GM18499 (cell line): ENCODE measurements around the gene DGKG.

Experiments used
- ATAC-seq: cut with Tn5 transposase; IDR thresholded peaks from one replicate; pipeline ENCODE4 v1.9.1; 2021; ENCODE audit warnings: moderate number of reproducible peaks; ENCODE audit not compliant: insufficient read depth, unreplicated experiment

DGKG gene

DNA sequence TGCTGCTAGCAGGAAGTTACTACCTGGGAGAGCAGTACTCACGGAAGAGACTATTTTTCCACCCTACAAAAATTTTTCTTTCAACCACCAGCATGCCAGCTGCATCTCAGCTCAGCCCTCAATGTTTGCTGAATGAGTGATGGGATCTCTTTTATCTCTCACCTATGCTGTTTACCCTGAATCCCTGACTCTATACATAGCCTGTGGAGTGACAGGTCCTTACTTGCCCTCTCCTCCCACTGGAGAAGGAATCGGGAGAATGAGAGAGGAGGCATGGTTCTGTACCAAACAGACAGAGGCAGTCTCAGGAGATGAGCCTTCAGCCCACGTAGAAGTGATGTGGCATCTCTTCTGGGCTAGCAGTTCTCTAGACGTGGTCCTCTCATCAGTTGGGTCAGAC lies 6.7 kb upstream of the DGKG start:
- ATAC-seq: no peak

DNA sequence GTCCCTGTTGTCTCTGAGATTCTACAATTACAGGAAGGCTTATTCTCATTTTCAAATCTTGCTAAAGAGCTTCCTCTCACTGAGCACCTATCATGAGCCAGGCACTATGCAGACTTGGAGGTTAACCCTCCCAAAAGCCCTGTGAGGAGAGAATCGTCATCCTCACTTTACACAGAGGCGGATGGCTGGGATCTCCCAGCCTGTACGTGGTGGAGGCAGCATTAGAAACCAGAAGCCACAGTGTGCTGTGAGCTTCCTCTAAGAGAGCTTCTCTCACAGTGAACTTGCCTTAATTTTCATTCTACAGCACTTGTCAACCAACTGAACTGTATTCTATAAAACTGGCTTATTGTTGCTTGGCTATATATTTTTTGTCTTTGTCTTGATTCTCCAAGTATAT lies 6.1 kb upstream of the DGKG start:
- no peak for ATAC-seq

DNA sequence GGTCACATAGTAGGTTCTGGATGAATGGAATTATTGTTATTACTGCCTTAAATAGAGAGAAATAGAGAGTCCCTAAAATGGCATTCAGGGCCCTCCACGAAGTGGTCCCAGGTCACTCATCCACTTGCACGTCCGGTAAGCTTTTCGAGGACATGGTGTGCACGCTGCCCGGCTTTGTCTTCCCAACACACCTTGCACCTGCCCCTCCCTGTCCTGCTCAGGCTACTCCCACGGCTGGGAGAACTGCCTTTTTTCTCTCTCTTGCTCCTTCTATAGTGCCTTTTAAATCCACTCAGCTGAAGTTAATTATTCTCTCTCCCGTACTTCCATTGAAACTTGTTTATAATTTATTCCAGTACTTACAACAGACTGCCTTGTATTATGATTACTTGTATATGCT lies 5.6 kb upstream of the DGKG start:
- ATAC-seq: no peak

DNA sequence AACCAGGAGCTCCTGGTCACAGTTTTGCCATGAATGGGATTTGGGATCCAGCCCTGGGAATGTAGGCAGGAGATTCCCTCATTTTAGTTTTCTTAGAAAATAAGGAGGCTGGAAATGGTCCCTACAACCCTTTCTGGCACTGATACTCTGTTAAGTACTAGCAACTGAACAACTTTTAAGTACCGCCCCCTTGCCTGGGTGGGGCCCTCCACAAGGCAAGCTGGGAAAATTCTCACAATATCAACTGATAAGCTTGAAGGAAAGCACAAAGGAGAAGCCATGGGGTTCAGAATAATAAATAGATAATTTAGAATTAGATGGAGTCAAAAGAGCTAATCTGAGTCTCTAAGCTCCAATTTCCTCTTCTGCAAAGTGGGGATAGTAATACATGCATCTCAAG lies 4.2 kb upstream of the DGKG start:
- ATAC-seq: no peak

DNA sequence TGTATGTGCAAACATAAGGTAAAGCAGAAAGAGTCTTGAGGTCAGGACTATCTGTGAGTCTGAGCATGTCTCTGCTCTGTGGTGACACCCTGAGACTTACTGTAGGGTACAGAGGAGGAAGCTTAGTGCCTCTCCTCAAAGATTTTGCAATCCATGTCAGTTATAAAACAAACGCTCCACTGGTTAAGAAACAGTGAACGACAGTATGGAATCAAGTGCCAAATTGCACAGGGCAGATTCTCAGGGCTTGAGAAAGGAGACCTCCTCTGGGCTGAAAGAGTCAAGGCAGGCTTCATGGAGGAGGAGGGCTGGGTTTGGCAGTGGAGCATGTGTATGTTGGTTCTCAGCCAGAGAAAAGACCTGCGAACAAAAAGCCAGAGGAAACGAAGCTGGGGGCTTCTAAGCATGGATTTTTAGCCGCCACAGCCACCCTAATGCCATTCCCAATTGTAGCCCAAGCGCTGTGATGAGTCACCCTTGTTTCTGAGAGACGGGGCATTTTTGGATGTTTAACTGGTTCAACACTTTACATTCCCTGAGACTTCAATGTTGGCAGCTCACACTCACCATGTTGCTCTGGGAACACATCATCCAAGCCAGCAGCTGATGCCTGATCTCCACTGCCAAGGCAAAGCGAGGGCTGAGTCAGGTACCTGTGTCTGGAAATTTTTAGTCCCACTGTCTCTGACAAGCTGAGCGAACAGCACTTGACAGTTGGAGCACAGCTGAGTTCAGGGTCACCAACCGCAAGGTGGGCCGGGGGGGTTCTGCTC lies 3.4 kb upstream of the DGKG start:
- ATAC-seq: no peak

DNA sequence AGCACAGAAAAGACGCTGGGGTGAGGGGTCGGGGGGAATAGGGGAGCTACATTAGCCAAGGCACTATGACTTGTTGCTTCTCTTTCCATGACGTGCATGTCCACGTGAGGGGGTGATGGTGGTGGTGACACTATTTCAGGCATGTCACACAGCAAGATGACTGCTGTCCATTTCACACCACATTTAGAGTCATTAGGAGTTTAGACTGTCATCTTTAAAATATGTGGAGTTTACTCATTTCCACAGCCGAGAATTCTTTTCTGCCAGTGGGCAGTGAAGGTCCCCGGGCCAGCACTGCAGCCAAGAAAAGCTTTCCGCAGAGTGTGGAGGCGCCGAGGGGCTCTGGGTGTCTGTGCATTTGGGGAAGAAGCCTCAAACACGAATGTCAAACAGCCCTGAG lies 954 bp upstream of the DGKG start:
- ATAC-seq: no peak

DNA sequence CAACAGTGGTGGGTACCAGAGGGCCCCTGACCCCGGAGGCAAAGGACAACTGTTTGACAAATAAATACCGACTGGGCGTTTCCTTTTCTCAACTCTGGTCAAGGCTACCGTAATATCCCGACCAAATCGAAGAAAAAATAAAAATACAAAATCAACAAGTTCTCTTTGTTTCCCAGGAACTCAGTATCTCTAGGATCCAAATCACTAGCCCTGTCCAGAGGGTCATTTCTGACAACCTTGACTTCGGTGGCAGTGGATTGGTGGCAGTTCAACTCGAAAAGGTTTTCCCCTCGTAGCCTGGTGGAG lies 456 bp upstream of the DGKG start:
- no peak for ATAC-seq

DNA sequence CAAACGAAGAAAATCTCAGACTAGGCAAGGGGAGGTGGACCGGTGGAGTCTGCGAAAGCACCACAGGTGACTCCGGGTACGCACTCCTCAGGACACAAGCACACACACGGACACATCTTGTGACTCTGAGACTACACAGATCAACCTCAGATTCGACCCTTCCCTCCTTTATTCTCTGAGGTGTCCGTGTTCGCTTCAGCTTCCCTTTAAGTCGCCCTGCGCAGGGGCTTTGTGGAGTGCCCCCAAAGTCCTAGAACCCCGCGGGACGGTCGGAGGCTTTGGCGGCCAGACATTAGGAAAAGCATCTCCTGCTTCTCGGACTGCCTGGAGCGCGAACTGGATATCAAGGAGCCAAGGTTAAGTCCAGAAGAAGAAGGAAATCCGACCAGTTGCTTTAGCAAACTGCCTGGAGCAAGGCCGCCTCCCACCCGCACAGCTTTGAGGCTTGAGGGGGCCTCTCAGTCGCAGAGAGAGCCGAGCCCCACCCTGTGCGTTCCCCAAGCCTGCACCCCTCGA lies 730 bp downstream of the DGKG start:
- no peak for ATAC-seq

DNA sequence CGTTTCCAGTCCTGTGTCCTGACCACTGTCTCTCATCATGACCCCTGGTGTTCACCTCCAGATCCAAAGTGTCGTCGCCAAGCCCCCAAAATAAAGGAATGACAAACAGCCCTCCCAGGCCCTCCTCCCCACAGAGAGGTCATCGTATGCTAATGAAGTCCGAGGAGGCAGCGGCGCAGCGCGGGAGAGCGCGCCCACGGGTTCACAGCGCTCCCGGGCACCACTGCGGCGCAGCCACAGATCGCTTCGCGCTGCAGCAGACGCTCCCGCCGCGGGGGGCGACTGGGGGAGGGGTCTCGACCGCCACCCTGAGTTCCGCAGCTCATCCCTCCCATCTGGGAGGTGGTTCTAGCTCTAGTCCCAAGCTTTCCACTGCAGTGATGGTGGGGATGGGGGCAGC lies 1.3 kb downstream of the DGKG start:
- ATAC-seq: no peak

DNA sequence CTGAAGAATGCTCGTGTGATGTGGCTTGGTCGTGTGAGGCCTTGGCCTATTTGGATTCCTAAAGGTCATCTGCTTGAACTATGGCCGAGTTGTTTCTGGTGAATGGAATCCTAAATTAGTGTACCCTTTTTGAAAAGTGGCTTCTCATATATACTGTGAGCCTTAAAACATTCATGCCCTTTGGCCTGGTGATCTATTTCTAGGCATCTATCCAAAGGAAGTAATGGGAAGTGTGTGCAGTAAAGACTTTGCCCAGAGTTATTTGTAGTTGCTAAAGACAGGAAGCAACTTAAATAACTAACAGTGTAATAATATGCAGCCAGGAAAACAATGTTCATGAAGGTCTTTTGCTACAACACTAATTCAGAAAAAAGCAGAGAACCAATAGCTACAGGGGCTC lies 3.0 kb downstream of the DGKG start:
- no peak for ATAC-seq

DNA sequence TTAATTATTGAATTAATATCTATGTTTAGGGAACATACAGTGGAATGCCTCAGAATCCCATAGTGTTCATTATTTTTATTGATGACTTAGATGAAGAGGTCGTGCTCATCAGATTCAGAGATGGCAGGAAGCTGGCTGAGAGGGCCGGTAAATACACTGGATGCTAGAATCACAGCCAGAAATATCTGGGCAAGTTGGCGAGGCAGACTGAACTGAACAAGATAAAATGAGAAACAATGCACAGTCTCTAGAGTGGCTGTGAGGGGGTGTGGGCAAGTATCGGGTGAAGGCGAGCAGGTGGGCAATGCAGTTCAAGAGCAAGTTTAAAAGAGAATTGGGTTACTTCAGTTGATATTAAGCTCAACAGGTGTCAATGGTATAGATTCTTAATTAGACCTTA lies 5.9 kb downstream of the DGKG start:
- ATAC-seq: no peak

DNA sequence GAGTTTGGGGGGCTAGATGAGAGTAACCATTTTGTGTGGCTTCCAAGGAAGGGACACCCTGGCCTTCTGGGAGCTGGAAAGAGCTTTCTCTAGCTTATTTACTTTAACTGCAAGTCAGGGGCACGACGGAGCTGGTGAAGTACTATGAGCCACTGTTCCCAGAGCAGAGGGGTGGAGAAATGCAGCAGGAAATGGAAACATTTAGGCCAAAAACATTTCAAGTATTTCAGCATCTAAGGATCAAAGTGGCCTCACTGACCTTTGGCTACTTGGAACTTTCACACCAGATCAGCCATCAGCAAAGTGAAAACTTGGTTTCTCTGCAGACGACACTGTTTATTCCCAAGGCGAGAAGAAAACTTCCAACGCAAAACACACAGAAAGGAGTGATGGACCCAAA lies 7.9 kb downstream of the DGKG start:
- no peak for ATAC-seq

DNA sequence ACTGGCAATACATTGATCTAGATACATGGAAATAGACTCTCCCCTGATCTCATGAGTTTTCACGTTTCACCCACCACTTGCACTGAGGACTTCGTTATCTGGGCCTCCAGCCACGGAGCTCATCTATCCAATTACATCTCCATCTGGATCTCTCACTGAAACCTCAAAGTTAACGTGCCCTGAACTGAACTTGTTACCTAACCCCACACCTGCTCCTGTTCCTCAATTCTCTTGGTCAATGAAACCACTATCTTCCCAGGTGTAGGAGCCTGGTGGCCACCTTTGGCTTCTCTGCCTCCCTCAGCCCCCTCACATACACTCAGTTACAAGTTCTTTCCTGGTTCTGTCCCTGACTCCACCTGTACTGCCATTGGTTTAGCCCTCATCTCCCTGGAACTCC lies 9.7 kb downstream of the DGKG start:
- no peak for ATAC-seq

DNA sequence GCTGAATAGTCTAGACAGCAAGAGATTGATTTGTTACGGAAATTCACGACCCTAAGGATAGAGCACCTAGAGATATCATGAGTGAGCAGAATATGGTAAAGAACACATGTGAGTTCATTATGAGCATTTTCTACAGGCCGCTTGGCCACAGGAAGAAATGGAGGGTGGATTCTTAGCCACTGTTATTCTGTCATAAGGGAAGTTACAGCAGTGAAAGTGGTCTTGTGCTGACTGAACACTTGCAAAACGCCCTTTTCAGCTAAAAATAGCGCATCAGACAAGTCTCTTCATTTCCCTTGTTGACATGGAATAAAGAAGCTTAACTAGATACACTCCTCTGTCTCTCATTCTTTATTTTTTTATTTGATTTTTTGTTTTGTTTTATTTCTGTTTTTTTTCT lies 19.8 kb downstream of the DGKG start:
- ATAC-seq: no peak

DNA sequence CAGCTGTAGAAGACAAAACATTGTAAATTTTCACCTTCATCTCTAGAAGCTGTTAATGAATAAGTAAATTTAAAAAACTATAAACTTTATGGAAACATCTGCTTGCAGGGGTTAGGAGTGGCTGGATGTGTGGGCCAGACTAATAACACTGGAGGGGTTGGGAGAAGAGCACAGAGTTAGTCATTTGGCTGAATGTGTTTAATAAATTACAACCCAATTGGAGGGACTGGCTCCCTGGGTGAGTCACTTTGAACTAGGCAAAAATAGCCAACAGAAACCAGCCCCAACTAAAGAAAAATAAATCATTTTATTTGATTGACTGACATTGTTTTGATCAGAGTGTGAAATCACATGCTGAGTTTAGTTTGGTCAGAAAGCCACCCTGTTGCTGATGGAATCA lies 21.8 kb downstream of the DGKG start:
- ATAC-seq: no peak

DNA sequence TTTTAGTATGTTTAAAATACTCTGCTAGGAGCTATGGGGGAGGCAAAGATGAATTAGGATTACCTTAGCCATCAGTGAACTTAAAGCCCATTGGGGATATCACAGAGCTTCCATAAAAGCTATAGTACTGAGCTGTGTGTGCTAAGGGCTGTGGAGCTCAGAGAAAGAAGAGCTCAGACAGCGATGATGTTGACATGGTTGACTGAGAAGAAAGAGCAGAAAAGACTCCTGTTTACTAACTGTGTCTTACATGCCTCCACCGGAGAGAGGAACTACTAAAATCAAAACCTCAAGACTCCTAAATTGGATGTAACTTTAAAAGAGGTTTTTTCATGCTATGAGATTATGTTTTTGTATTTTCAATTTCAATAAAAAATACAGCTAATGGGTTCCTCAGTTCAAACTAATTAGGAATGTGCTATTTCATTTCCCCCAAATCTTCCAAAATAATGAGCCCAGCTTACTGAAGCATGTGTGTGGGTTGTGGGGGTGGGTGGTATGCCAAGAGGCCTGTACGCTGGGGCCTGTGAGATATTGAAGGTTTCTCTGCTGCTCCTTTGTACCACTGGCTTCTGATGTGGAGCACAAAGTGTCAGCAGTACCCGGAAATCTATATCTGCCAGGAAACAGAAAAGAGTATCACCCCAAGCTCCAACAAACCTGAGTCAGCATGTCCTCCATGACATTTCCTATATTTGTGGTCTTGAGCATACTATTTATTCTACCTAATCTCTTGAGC lies 22.7 kb downstream of the DGKG start:
- no peak for ATAC-seq

DNA sequence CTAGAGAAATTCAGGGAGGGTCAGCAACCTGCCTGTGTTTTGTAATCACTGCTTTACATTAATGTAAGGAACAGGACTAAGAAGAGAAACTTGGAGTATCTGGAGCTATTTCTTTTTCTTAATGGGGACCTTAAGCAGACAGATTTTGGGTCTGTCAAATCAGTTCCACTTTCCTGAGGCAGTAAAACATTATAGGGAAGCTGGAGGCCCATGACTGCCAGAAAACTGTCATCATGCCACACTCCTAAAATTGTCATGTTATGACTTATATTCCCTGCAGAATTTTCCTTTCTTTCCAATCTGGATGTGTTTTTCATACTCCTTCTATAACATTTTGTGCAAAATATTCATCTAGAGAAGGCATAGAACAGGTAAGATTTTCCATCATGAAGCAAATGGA lies 28.8 kb downstream of the DGKG start:
- ATAC-seq: no peak

DNA sequence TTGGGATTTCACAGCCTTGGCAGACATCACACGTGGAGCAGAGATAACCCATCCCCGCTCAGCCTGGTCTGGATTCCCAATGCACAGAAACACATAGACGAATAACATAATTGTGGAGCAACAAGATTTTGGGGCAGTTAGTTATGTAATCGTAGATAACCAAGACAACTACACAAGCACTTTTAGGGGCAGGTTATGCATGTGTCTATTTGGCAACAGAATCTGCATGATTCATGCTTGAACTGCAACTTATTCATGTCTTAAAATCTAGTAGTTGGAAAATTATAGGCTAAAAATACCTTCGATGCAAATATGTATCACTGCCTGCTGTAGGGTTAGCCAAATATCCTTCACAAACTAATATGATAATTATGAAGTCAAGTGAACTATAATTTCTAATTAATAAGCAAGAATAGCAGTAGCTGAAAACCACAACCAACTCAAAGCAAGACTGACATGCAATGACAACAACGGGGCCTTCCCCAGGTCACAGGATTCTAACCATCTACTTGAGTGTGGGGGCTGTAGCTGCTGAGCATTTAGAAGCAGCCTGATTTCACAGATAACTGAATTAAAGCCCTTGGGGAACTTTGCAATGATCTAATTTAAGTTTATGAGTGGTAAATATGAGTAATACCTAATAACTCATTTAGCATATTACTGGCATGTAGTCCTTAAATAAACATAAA lies 31.1 kb downstream of the DGKG start:
- no peak for ATAC-seq

DNA sequence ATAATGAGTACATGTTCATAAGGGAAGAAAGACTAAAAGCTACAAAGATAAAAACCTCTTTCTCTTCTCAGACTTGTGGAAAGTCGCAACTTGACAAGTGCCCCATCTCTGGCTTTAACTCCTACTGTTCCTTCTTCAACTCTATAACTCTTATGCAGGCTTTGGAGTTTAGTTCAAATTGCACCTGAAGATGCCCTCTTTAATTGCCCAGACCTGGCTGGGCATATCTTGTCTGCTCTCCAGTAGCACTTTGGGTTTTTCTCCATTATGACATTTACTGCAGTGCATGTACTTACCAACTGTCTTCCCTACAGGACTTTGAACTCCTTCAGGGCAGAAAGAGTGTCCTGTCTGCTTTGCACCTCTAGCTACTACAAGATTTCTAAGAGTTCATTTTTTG lies 32.4 kb downstream of the DGKG start:
- ATAC-seq: no peak

DNA sequence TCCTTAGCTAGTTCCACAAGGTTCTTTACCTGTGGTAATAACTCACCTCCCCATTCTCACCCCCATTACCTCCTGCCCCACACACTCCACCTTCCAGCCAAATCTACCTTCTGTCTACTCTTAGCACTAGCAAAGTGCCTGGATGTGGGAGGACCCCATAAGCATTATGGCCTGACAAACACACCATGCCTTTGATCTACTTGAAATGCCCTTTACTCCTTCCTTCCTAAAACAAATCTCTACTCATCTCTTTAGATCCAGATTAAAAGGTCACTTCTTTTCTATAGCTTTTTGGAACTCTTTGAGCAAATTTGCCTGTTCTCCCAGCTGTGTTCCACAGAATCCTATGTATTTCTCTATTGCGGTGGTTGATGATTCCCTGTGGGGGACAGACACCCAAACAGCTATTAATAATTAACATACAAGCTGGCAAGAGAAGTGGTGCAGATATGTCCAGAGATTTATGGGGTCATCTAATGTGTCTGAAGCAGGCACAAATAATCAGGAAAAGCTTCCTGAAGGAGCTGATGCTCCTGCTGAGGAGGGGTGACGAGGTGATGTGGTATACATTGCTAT lies 34.0 kb downstream of the DGKG start:
- no peak for ATAC-seq

DNA sequence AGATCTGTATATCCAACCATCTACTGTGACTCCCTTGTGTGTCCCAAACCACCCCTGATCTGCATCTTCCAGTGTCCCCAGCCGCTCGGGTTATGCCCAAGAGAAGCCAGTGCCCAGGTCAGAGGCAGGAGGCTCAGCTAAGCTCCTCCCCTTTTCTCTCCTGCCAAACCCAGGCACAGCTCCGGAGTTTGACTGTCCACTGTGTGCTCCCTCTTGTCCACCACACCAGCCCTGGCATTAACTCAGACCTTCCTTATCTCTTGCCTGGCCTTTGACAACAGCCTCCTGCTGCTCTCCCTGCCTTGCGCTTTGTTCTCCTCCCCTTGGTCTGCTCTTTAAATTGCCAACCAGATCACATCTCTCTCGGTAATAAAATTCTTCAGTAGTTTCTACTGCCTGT lies 39.3 kb downstream of the DGKG start:
- no peak for ATAC-seq
